PC-3 (cell line): ENCODE measurements around the gene JADE2. TPM values are rescaled to one million over a fixed set of nuclear protein-coding genes. Genes with fewer than 3 reads are reported as not detected.

Experiments
- ATAC-seq: fragments of 200-7000 bp; cut with Tn5 transposase; 2 replicates; pipeline ENCODE4 v1.9.1; 2020; ENCODE audit warnings: mild to moderate bottlenecking, moderate library complexity
- BruUV-seq: library from RNA; stranded (reverse); fragments of 400-500 nt; replicated peaks from 2 replicates; lab custom pipeline; 2021; lab: Mats Ljungman, UMichigan
- CTCF ChIA-PET: fragments of 300-600 bp; sonication (Branson Sonifier 250); formaldehyde crosslinking; loops from one replicate; lab custom pipeline; 2022; ENCODE audit warnings: antibody characterized with exemption; lab: Charles Lee
- POLR2A ChIA-PET: fragments of 300-600 bp; sonication (Branson Sonifier 250); formaldehyde crosslinking; loops from one replicate; lab custom pipeline; 2022; ENCODE audit warnings: antibody characterized with exemption; ENCODE audit not compliant: unreplicated experiment; lab: Charles Lee
- DNase-seq: peaks from one replicate; pipeline ENCODE4 v3.0.0-alpha.2; 2015
- H2AFZ ChIP-seq: fragments of 300-600 bp; sonication (generic); 2 replicates; pipeline ENCODE4 v1.6.0; 2016; ENCODE audit warnings: antibody characterized with exemption, low read length
- H3F3A ChIP-seq: fragments of 300-600 bp; sonication (generic); one replicate; pipeline ENCODE4 v1.6.0; 2017; ENCODE audit warnings: antibody characterized with exemption, low read length, control low read depth, mild to moderate bottlenecking; ENCODE audit not compliant: unreplicated experiment
- H3K27ac ChIP-seq: fragments of 300-600 bp; sonication (generic); 2 replicates; pipeline ENCODE4 v1.5.1; 2016; ENCODE audit warnings: mild to moderate bottlenecking, low read length
- H3K27me3 ChIP-seq: fragments of 300-600 bp; sonication (generic); 2 replicates; pipeline ENCODE4 v1.6.1; 2016; ENCODE audit warnings: low read length, mixed read lengths
- H3K36me3 ChIP-seq: fragments of 300-600 bp; sonication (generic); 2 replicates; pipeline ENCODE4 v1.6.1; 2016; ENCODE audit warnings: low read depth, mixed run types, low read length, mixed read lengths
- H3K4me1 ChIP-seq: fragments of 300-600 bp; sonication (generic); 2 replicates; pipeline ENCODE4 v1.5.1; 2016; ENCODE audit warnings: low read length; ENCODE audit not compliant: insufficient read depth
- H3K4me2 ChIP-seq: fragments of 300-600 bp; sonication (generic); 2 replicates; pipeline ENCODE4 v1.6.0; 2016; ENCODE audit warnings: low read length
- H3K4me3 ChIP-seq: fragments of 300-600 bp; sonication (generic); 2 replicates; pipeline ENCODE4 v1.5.1; 2016; ENCODE audit warnings: mild to moderate bottlenecking, low read length, mixed read lengths
- H3K79me2 ChIP-seq: fragments of 300-600 bp; sonication (generic); 2 replicates; pipeline ENCODE4 v1.6.1; 2017; ENCODE audit warnings: low read length, mixed read lengths
- H3K9ac ChIP-seq: fragments of 300-600 bp; sonication (generic); 2 replicates; pipeline ENCODE4 v1.6.0; 2016; ENCODE audit warnings: mild to moderate bottlenecking, low read length
- H3K9me2 ChIP-seq: fragments of 300-600 bp; sonication (generic); replicated peaks from 2 replicates; pipeline ENCODE4 v1.6.1; 2016; ENCODE audit warnings: mixed run types, low read length, mixed read lengths
- H3K9me3 ChIP-seq: fragments of 300-600 bp; sonication (generic); 2 replicates; pipeline ENCODE4 v1.6.1; 2016; ENCODE audit warnings: low read length, mixed read lengths
- H4K20me1 ChIP-seq: fragments of 300-600 bp; sonication (generic); 2 replicates; pipeline ENCODE4 v1.6.1; 2016; ENCODE audit warnings: low read length, mixed read lengths
- CTCF ChIP-seq: fragments of 300-600 bp; sonication (generic); conservative IDR thresholded peaks from 2 replicates; pipeline ENCODE4 v1.5.1; 2017; ENCODE audit warnings: antibody characterized with exemption, low read depth, mild to moderate bottlenecking, low read length
- EZH2 ChIP-seq: fragments of 300-600 bp; sonication (generic); IDR thresholded peaks from one replicate; pipeline ENCODE4 v1.6.1; 2017; ENCODE audit warnings: antibody characterized with exemption, mild to moderate bottlenecking, low read length; ENCODE audit not compliant: unreplicated experiment
- EZH2phosphoT487 ChIP-seq: fragments of 300-600 bp; sonication (generic); IDR thresholded peaks from 2 replicates; pipeline ENCODE4 v1.6.1; 2018; ENCODE audit warnings: mild to moderate bottlenecking, antibody characterized with exemption, low read length, borderline replicate concordance
- intact Hi-C: fragments of 100-400 bp; cut with micrococcal nuclease; formaldehyde crosslinking; loops from 2 replicates; pipeline ENCODE4 v1.9.0; 2023
- total RNA-seq: library from RNA; depleted of rRNA; stranded (reverse); fragments of >200 nt; gene quantifications from 2 replicates; pipeline ENCODE4 v1.2.3, GENCODE V29; 2014

The JADE2 gene
- total RNA-seq, 1 experiment from 2014 or later: 33.2 TPM

- BruUV-seq: TSS peak; percentile 22
- no peaks in the 10 kb centered on the region for H3K36me3 ChIP-seq
- H3K79me2 ChIP-seq: peaks cover 87% of the 10 kb centered on the region
- peak overlapping the region; percentile 76; the same call in 1 of the 2 replicates for H3K4me3 ChIP-seq
- no peaks in the 10 kb centered on the region for H3K9me2 ChIP-seq
- peaks cover 16% of the 10 kb centered on the region for H3K4me1 ChIP-seq
- DNase-seq: no peak
- ATAC-seq: no peak
- no peak overlapping the region for H3K27ac ChIP-seq
- no peak for TF ChIP-seq EZH2phosphoT487
- no peak for TF ChIP-seq CTCF
- TF ChIP-seq EZH2: no peak
- H4K20me1 ChIP-seq: peaks cover 12% of the 10 kb centered on the region; the same call in 1 of the 2 replicates
- H3K9ac ChIP-seq: no peak overlapping the region
- H3K4me2 ChIP-seq: peak overlapping the region; percentile 89
- no peaks in the 10 kb centered on the region for H3F3A ChIP-seq
- H2AFZ ChIP-seq: no peak overlapping the region
- intact Hi-C loops: loop anchor here (2.0 kb wide), 1 partner anchor 48 kb away; no protein-coding TSS in a partner anchor
- CTCF ChIA-PET: interaction anchor here (0.5 kb wide), 1 partner anchor 17 kb away, joined by 5 read pairs; no protein-coding TSS in a partner anchor
- POLR2A ChIA-PET: no interaction called here
- no peaks in the 10 kb centered on the region for H3K9me3 ChIP-seq
- H3K27me3 ChIP-seq: no peaks in the 10 kb centered on the region
Measured at GRCh38 chr5:134528556-134528955, 3.1 kb downstream of the JADE2 start.

- CTCF ChIA-PET: no interaction called here
- Histone ChIP-seq H3K79me2 (peaks cover 95% of the 10 kb centered on the region), H3K9me2 (no peaks in the 10 kb centered on the region), H2AFZ (no peak overlapping the region), H3F3A (no peaks in the 10 kb centered on the region), H3K9me3 (no peaks in the 10 kb centered on the region), H3K4me2 (no peak overlapping the region), H3K27ac (no peak overlapping the region), H3K36me3 (no peaks in the 10 kb centered on the region), H4K20me1 (peaks cover 12% of the 10 kb centered on the region; the same call in 1 of the 2 replicates), H3K27me3 (no peaks in the 10 kb centered on the region), H3K4me1 (peaks cover 11% of the 10 kb centered on the region; the same call in 1 of the 2 replicates), H3K4me3 (no peak overlapping the region), H3K9ac (no peak overlapping the region)
- ATAC-seq (no peak), DNase-seq (no peak)
- POLR2A ChIA-PET: no interaction called here
- BruUV-seq: no TSS peak
- TF ChIP-seq CTCF (no peak), EZH2phosphoT487 (no peak), EZH2 (no peak)
- intact Hi-C loops: loop anchor here (2.0 kb wide), 1 partner anchor 47 kb away; no protein-coding TSS in a partner anchor
Measured at GRCh38 chr5:134529460-134529859, 4.0 kb downstream of the JADE2 start.

- no peak overlapping the region for H3K4me3 ChIP-seq
- TF ChIP-seq EZH2phosphoT487: no peak
- no peak for TF ChIP-seq EZH2
- TF ChIP-seq CTCF: no peak
- H3K4me1 ChIP-seq: peaks cover 11% of the 10 kb centered on the region; the same call in 1 of the 2 replicates
- no peaks in the 10 kb centered on the region for H3K36me3 ChIP-seq
- no peaks in the 10 kb centered on the region for H3K27me3 ChIP-seq
- H3K4me2 ChIP-seq: no peak overlapping the region
- no peak overlapping the region for H2AFZ ChIP-seq
- BruUV-seq: no TSS peak
- H3F3A ChIP-seq: no peaks in the 10 kb centered on the region
- H3K9me2 ChIP-seq: no peaks in the 10 kb centered on the region
- DNase-seq: no peak
- intact Hi-C loops: no loop called here
- H3K27ac ChIP-seq: no peak overlapping the region
- H3K79me2 ChIP-seq: peaks cover 97% of the 10 kb centered on the region
- no peak overlapping the region for H3K9ac ChIP-seq
- H3K9me3 ChIP-seq: no peaks in the 10 kb centered on the region
- peaks cover 12% of the 10 kb centered on the region; the same call in 1 of the 2 replicates for H4K20me1 ChIP-seq
- ChIA-PET POLR2A (no interaction called here), CTCF (no interaction called here)
- ATAC-seq: no peak
Measured at GRCh38 chr5:134530301-134531077, 5.0 kb downstream of the JADE2 start.
